Glutamatergic neuron (in vitro differentiated cells): ENCODE measurements around the gene AFAP1L2. TPM values are rescaled to one million over a fixed set of nuclear protein-coding genes. Genes with fewer than 3 reads are reported as not detected.

Experiments used
- DNase-seq: peaks from one replicate; pipeline ENCODE4 v3.0.0; 2022
- H3K27ac Mint-ChIP-seq: one replicate; pipeline ENCODE4 v1.8.0; 2020; ENCODE audit warnings: mild to moderate bottlenecking, mixed read lengths, inconsistent platforms; ENCODE audit not compliant: unreplicated experiment
- H3K27me3 Mint-ChIP-seq: one replicate; pipeline ENCODE4 v1.8.0; 2020; ENCODE audit warnings: mild to moderate bottlenecking, moderate library complexity, mixed read lengths, inconsistent platforms; ENCODE audit not compliant: unreplicated experiment
- H3K36me3 Mint-ChIP-seq: one replicate; pipeline ENCODE4 v1.8.0; 2020; ENCODE audit warnings: mild to moderate bottlenecking, mixed read lengths, inconsistent platforms; ENCODE audit not compliant: unreplicated experiment
- H3K4me1 Mint-ChIP-seq: one replicate; pipeline ENCODE4 v1.8.0; 2020; ENCODE audit warnings: mild to moderate bottlenecking, low read depth, mixed read lengths, inconsistent platforms; ENCODE audit not compliant: unreplicated experiment
- H3K4me3 Mint-ChIP-seq: one replicate; pipeline ENCODE4 v1.8.0; 2020; ENCODE audit warnings: mild to moderate bottlenecking, mixed read lengths, inconsistent platforms; ENCODE audit not compliant: unreplicated experiment
- H3K9me3 Mint-ChIP-seq: one replicate; pipeline ENCODE4 v1.8.0; 2020; ENCODE audit warnings: mild to moderate bottlenecking, moderate library complexity, mixed read lengths, inconsistent platforms; ENCODE audit not compliant: unreplicated experiment
- total RNA-seq: library from RNA; stranded (reverse); fragmentation: NEBNext Ultra II Directional; extraction: Animal tissue kit (Norgen Biotek cat#: 25700); gene quantifications from one replicate; pipeline ENCODE4 v1.2.1, GENCODE V29; 2021; ENCODE audit not compliant: unreplicated experiment
- TF ChIP-seq, protein P1 (sequence below): fragments of 200-600 bp; sonication (generic); IDR thresholded peaks from one replicate; pipeline ENCODE4 v1.5.0; 2021; ENCODE audit not compliant: partially characterized antibody, unreplicated experiment

AFAP1L2 gene
- total RNA-seq, 1 donor from 2014 or later, result 1.9 TPM

DNA sequence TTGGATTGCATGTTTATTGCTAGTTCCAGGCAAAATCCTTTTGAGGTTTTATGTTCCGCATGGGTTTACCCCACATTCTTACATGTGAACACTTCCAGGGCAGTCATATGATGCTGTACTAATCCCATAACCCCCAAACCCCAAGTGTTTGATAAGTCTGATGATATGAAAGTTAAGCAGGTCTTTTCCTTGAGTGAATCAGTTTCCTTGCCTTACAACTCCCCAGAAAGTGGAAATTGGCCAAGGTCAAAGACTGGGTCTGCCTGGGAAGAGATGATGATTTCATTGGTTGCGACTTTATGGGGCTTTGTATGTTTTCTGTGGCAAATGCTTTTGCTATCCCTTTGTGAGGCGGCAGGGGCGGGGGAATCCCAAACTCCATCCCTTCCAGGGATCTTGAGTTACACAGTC is 24.7 kb downstream of the AFAP1L2 start:
- Mint-ChIP-seq H3K27ac (no peak overlapping the region), H3K4me1 (no peaks in the 10 kb centered on the region), H3K4me3 (no peak overlapping the region)

DNA sequence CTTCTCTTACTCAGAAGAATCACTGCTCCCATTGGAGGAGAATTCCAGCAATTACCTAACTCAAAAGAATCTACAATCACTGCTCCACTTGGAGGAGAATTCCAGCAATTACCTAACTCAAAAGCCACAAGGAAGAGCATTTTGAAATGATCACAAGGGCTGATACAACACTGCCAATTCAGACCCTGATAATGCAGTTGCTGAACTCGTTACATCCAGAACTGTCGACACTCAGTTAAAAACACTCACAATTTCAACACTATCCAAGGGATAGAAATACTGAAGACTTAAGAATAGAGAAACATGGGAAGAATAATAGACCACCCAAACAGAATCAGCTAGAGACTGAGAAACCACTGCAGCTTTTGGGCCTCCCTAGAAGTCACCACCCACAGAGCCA is 27.8 kb downstream of the AFAP1L2 start:
- no peaks in the 10 kb centered on the region for H3K27me3 Mint-ChIP-seq

More for the DNA sequence above, 24.7 kb downstream of the AFAP1L2 start:
- TF ChIP-seq, protein P1, sequence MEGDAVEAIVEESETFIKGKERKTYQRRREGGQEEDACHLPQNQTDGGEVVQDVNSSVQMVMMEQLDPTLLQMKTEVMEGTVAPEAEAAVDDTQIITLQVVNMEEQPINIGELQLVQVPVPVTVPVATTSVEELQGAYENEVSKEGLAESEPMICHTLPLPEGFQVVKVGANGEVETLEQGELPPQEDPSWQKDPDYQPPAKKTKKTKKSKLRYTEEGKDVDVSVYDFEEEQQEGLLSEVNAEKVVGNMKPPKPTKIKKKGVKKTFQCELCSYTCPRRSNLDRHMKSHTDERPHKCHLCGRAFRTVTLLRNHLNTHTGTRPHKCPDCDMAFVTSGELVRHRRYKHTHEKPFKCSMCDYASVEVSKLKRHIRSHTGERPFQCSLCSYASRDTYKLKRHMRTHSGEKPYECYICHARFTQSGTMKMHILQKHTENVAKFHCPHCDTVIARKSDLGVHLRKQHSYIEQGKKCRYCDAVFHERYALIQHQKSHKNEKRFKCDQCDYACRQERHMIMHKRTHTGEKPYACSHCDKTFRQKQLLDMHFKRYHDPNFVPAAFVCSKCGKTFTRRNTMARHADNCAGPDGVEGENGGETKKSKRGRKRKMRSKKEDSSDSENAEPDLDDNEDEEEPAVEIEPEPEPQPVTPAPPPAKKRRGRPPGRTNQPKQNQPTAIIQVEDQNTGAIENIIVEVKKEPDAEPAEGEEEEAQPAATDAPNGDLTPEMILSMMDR, result no peak
- no peaks in the 10 kb centered on the region for H3K9me3 Mint-ChIP-seq
- no peaks in the 10 kb centered on the region for H3K36me3 Mint-ChIP-seq
- H3K27me3 Mint-ChIP-seq, result peaks cover 4% of the 10 kb centered on the region
- DNase-seq, result no peak

DNA sequence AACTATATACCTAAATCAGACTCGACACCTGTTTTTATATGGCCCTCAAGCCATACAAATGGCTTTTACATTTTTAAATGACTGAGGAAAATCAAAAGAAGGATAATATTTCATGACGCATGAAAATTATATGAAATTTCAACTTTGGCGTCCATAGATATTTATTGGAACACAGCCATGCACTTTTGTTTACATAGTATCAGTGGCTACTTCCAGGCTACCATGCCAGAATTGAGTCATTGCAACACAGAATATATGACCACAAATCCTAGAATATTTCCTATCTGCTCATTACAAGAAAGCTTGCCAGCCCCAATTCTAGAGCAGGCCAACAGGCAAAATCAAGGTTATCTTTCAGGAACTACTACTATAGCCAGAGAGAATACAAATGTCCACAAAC is 29.3 kb downstream of the AFAP1L2 start:
- Mint-ChIP-seq H3K27me3 (no peaks in the 10 kb centered on the region), H3K27ac (no peak overlapping the region), H3K9me3 (no peaks in the 10 kb centered on the region), H3K4me1 (no peaks in the 10 kb centered on the region), H3K36me3 (no peaks in the 10 kb centered on the region), H3K4me3 (no peak overlapping the region)
- no peak for DNase-seq
- TF ChIP-seq, protein P1, result no peak

More for the DNA sequence above, 27.8 kb downstream of the AFAP1L2 start:
- DNase-seq, result no peak
- Mint-ChIP-seq H3K36me3 (no peaks in the 10 kb centered on the region), H3K4me1 (no peaks in the 10 kb centered on the region), H3K9me3 (no peaks in the 10 kb centered on the region), H3K4me3 (no peak overlapping the region), H3K27ac (no peak overlapping the region)
- TF ChIP-seq, protein P1, result no peak

DNA sequence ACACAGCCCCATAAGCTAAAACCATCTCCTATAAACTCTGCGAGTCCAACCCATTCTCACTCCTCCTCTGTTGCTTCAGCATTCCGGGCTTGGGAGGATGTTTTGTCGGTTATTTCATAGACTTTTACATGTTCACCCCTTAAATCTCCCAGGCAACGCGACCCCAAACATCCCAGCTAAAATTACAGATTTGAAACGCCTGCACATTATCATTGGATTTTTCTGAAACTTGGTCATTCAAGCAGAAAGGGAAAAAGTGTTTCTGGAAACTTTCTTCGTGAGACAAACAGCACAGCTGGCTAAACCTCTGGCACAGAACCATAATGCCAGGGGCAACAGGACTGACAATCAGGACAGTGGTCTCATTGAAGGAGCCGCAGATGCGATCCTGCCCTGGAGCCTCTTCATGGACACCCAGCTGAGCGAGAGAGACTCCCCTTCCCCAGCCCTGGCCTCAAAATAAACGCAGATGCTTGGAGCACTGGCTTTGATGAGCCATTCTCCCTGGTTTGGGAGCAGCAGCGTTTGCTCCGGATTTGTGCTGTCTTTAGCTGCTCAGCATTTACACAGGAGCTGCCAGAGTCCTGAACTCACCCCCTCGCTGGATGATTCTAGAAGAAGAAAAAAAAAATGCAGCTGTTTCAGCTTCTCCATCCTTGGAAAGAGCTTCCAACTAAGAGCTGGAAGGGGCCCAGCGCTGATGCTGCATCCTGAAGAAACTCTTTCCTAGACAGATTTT is 30.1 kb downstream of the AFAP1L2 start:
- no peak overlapping the region for H3K4me3 Mint-ChIP-seq

DNA sequence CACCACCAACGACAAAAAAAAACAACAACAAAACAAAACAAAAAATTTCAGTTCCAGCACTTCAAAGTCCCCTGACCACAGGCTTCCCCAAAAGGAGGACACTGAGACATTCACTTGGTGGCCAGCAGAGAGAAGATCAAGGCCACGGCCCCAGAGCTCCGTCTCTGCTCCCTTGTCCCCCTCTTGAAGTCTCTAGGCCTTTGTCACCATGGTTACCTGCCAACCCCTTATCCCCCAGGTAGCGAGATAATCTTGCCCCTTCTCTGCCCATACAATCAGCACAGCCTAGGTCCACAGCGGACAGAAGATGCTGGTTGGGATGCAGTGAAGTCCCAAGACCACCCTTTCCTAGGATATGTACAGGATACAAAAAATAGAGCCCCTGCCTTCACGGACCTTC is 30.7 kb downstream of the AFAP1L2 start:
- no peaks in the 10 kb centered on the region for H3K9me3 Mint-ChIP-seq
- TF ChIP-seq, protein P1, result no peak
- no peak for DNase-seq
- no peak overlapping the region for H3K27ac Mint-ChIP-seq
- no peaks in the 10 kb centered on the region for H3K4me1 Mint-ChIP-seq
- no peaks in the 10 kb centered on the region for H3K36me3 Mint-ChIP-seq
- H3K27me3 Mint-ChIP-seq, result no peaks in the 10 kb centered on the region
- no peak overlapping the region for H3K4me3 Mint-ChIP-seq

More for the DNA sequence above, 30.1 kb downstream of the AFAP1L2 start:
- Mint-ChIP-seq H3K27ac (no peak overlapping the region), H3K36me3 (no peaks in the 10 kb centered on the region), H3K9me3 (no peaks in the 10 kb centered on the region), H3K27me3 (no peaks in the 10 kb centered on the region), H3K4me1 (no peaks in the 10 kb centered on the region)
- DNase-seq, result no peak
- TF ChIP-seq, protein P1, result no peak
